Activated CD8-positive, alpha-beta T cell treated with anti-CD3 and anti-CD28 coated beads, Interleukin-2, amount 10 ng/mL, durations not matched to agents 7 days and 5 days (primary cell): ENCODE measurements around the gene DOCK4. TPM values are rescaled to one million over a fixed set of nuclear protein-coding genes. Genes with fewer than 3 reads are reported as not detected.

Experiments
- ATAC-seq: fragments of 150-1000 bp; cut with Tn5 transposase; one replicate; pipeline ENCODE4 v1.10.0; 2021; ENCODE audit warnings: moderate library complexity
- CTCF ChIA-PET: fragments of 350-600 bp; sonication (Branson Sonifier 250); formaldehyde crosslinking; loops from one replicate; lab custom pipeline; 2021; ENCODE audit warnings: antibody characterized with exemption; lab: Charles Lee
- POLR2A ChIA-PET: fragments of 350-600 bp; sonication (Branson Sonifier 250); formaldehyde crosslinking; loops from one replicate; lab custom pipeline; 2021; ENCODE audit warnings: antibody characterized with exemption; lab: Charles Lee
- DNase-seq: peaks from one replicate; pipeline ENCODE4 v3.0.0-alpha.2; 2020
- H3K27ac Mint-ChIP-seq: one replicate; pipeline ENCODE4 v1.8.0; 2021; ENCODE audit warnings: mild to moderate bottlenecking, mixed read lengths
- H3K27me3 Mint-ChIP-seq: one replicate; pipeline ENCODE4 v1.8.0; 2021; ENCODE audit warnings: low read depth, mixed read lengths
- H3K36me3 Mint-ChIP-seq: one replicate; pipeline ENCODE4 v1.8.0; 2021; ENCODE audit warnings: low read depth, mixed read lengths
- H3K4me1 Mint-ChIP-seq: one replicate; pipeline ENCODE4 v1.8.0; 2021; ENCODE audit warnings: low read depth, mixed read lengths
- H3K4me3 Mint-ChIP-seq: one replicate; pipeline ENCODE4 v1.8.0; 2021; ENCODE audit warnings: mild to moderate bottlenecking, mixed read lengths
- H3K9me3 Mint-ChIP-seq: one replicate; pipeline ENCODE4 v1.8.0; 2022; ENCODE audit warnings: mixed read lengths; ENCODE audit not compliant: insufficient read depth
- total RNA-seq, 2 experiments: library from RNA; stranded (reverse); gene quantifications; one replicate each; pipeline ENCODE4 v1.2.3, GENCODE V29; 2021

The DOCK4 gene
- total RNA-seq, 2 experiments from 2014 or later: 0.10 to 0.18 TPM

- ATAC-seq (no peak), DNase-seq (no peak)
- Mint-ChIP-seq H3K9me3 (no peaks in the 10 kb centered on the region), H3K4me3 (no peak overlapping the region), H3K36me3 (peaks cover 7% of the 10 kb centered on the region), H3K27ac (no peak overlapping the region), H3K4me1 (no peaks in the 10 kb centered on the region), H3K27me3 (no peaks in the 10 kb centered on the region)
- ChIA-PET CTCF (no interaction called here), POLR2A (no interaction called here)
Observed at GRCh38 chr7:112234147-112234546, 27.9 kb upstream of the DOCK4 start.

DNA sequence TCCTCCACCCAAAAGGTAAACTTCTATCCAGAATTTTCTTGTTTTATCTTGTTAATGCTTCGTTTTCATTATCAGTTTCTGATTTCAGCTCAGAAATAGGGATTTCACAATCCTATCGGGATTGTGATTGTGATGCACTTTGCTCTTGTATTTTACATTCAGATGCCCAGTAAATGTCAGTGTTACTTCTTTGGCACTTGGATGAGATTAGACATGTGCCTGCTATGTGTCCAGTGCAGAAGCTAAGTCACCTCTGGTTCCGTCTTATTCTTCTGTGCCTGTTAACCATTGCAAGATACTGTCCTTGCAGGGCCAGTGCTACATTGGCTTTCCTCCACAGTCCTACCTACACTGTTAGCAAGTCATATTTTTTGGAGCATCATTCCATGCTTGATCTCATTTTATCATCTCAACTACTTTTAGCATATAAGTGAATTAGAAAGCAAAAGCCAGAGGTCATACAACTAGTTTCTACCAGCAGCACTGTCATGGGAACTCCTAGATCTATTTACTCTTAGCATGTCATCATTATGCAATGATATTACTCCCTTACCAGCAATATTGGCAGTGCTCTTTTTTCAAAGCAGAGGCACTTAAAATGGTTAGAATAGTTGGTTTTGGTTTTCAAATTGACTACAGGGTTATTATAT is 27.0 kb upstream of the DOCK4 start:
- no peaks in the 10 kb centered on the region for H3K27me3 Mint-ChIP-seq
- ATAC-seq: no peak
- CTCF ChIA-PET: no interaction called here

DNA sequence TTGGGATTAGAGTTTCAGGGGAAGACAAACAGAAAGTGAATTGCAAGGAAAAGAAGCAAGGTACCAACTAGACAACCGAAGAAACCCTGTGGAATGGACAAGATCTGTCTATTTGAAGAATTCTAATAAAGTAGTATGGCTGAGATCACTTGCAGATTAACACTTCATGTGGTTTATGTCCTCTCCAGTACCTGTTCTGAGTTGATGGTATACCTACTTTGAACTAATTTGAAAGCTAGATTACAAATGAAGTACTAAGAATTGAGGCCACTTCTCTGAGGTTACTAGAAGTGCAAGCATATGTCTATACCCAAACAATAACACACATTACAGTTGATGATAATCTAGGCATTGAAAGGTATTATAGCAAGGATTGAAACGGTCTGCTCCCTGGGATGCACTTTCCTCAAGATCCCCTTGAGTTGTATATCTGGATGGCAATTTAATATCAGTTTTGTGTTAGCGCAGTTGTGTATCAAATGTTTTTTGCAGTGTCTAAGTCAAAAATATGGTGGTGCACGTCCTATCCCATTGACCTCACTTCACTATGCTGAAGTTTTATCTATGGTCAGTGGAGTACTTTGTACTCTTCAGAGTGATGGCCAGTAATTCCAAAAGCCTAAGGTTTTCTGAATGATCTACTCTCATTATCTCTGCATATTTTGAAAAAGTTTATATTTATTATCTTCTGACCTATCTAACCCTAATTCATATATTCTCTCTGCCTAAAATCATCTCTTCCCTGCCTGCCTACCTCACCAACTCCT is 26.2 kb upstream of the DOCK4 start:
- Mint-ChIP-seq H3K36me3 (peaks cover 5% of the 10 kb centered on the region), H3K9me3 (no peaks in the 10 kb centered on the region), H3K4me3 (no peak overlapping the region), H3K27ac (no peak overlapping the region), H3K4me1 (no peaks in the 10 kb centered on the region), H3K27me3 (no peaks in the 10 kb centered on the region)
- ChIA-PET CTCF (no interaction called here), POLR2A (no interaction called here)
- ATAC-seq: no peak
- no peak for DNase-seq

More for the DNA sequence above, 27.0 kb upstream of the DOCK4 start:
- Mint-ChIP-seq H3K27ac (no peak overlapping the region), H3K4me1 (no peaks in the 10 kb centered on the region), H3K9me3 (no peaks in the 10 kb centered on the region), H3K36me3 (peaks cover 7% of the 10 kb centered on the region), H3K4me3 (no peak overlapping the region)
- no peak for DNase-seq
- POLR2A ChIA-PET: no interaction called here

GRCh38 chr7:112228632-112229031 is 22.4 kb upstream of the DOCK4 start:
- Mint-ChIP-seq H3K27me3 (no peaks in the 10 kb centered on the region), H3K36me3 (peaks cover 2% of the 10 kb centered on the region), H3K27ac (no peak overlapping the region), H3K4me3 (no peak overlapping the region), H3K4me1 (no peaks in the 10 kb centered on the region), H3K9me3 (no peaks in the 10 kb centered on the region)
- ChIA-PET POLR2A (no interaction called here), CTCF (no interaction called here)
- DNase-seq (no peak), ATAC-seq (no peak)

- no peaks in the 10 kb centered on the region for H3K4me1 Mint-ChIP-seq
- no peaks in the 10 kb centered on the region for H3K27me3 Mint-ChIP-seq
- H3K9me3 Mint-ChIP-seq: no peaks in the 10 kb centered on the region
- POLR2A ChIA-PET: no interaction called here
- no peak overlapping the region for H3K4me3 Mint-ChIP-seq
- no peak overlapping the region for H3K27ac Mint-ChIP-seq
- peaks cover 3% of the 10 kb centered on the region for H3K36me3 Mint-ChIP-seq
- no peak for DNase-seq
- CTCF ChIA-PET: no interaction called here
- ATAC-seq: no peak
Observed at GRCh38 chr7:112226701-112227276, 20.6 kb upstream of the DOCK4 start.

GRCh38 chr7:112225006-112225405 is 18.8 kb upstream of the DOCK4 start:
- Mint-ChIP-seq H3K9me3 (peaks cover 1% of the 10 kb centered on the region), H3K27me3 (no peaks in the 10 kb centered on the region), H3K4me1 (no peaks in the 10 kb centered on the region), H3K27ac (no peak overlapping the region), H3K4me3 (no peak overlapping the region), H3K36me3 (peaks cover 6% of the 10 kb centered on the region)
- ChIA-PET POLR2A (no interaction called here), CTCF (no interaction called here)
- no peak for DNase-seq
- ATAC-seq: no peak

DNA sequence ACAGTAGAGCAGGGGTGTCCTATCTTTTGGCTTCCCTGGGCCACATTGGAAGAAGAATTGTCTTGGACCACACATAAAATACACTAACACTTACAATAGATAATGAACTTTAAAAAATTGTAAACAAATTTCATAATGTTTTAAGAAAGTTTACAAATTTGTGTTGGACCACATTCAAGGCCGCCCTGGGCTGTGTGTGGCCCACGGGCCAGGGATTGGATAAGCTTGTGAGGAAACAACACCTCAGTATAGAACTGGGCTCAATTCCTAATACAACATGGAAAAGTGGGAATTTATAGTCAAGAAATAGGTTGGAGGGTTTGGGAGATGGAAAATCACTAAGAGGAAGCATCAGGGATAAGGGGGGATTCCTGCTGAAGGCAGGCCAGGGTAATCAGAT is 18.0 kb upstream of the DOCK4 start:
- Mint-ChIP-seq H3K27me3 (no peaks in the 10 kb centered on the region), H3K36me3 (peaks cover 6% of the 10 kb centered on the region), H3K9me3 (peaks cover 4% of the 10 kb centered on the region), H3K27ac (no peak overlapping the region), H3K4me1 (no peaks in the 10 kb centered on the region), H3K4me3 (no peak overlapping the region)
- ATAC-seq (no peak), DNase-seq (no peak)
- CTCF ChIA-PET: no interaction called here
- POLR2A ChIA-PET: no interaction called here

DNA sequence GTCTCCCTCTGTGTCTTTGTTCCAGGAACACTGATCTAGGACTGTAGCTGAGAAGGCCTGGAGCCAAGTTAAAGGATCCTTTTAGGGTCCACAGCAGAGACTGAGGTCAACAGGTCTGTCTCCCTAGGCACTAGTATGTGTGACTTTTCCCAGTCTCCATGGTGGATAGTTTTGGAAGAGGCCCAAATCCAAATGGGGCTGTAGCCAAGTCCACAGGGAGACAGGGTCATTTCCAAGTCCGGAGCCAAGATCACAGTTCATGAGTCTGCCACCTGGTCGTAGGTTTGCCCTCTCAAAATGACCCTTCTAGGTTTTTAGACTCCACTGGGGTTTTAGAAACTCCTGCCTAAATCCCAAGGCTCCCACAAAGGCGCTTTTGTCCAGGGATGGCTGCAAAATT is 17.1 kb upstream of the DOCK4 start:
- POLR2A ChIA-PET: no interaction called here
- ATAC-seq (no peak), DNase-seq (no peak)
- CTCF ChIA-PET: no interaction called here
- Mint-ChIP-seq H3K27me3 (no peaks in the 10 kb centered on the region), H3K4me1 (no peaks in the 10 kb centered on the region), H3K36me3 (peaks cover 6% of the 10 kb centered on the region), H3K4me3 (no peak overlapping the region), H3K27ac (no peak overlapping the region), H3K9me3 (peaks cover 4% of the 10 kb centered on the region)

DNA sequence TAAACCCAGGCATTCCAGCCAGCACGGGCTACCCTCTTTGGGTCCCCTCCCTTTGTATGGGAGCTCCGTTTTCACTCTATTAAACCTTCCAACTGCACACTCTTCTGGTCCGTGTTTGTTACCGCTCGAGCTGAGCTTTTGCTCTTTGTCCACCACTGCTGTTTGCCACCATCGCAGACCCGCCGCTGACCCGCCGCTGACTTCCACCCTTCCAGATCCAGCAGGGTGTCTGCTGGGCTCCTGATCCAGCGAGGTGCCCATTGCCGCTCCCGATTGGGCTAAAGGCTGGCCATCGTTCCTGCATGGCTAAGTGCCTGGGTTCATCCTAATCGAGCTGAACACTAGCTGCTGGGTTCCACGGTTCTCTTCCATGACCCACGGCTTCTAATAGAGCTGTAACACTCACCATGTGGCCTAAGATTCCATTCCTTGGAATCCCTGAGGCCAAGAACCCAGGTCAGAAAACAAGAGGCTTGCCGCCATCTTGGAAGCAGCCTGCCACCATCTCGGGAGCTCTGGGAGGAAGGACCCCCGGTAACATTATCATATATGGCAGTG is 14.8 kb upstream of the DOCK4 start:
- ChIA-PET POLR2A (interaction anchor here (0.6 kb wide), 1 partner anchor 909 kb away, joined by 3 read pairs; no protein-coding TSS in a partner anchor), CTCF (no interaction called here)
- H3K4me1 Mint-ChIP-seq: no peaks in the 10 kb centered on the region
- no peaks in the 10 kb centered on the region for H3K27me3 Mint-ChIP-seq
- DNase-seq (no peak), ATAC-seq (no peak)
- H3K36me3 Mint-ChIP-seq: peaks cover 6% of the 10 kb centered on the region
- peaks cover 4% of the 10 kb centered on the region for H3K9me3 Mint-ChIP-seq
- no peak overlapping the region for H3K27ac Mint-ChIP-seq
- no peak overlapping the region for H3K4me3 Mint-ChIP-seq

DNA sequence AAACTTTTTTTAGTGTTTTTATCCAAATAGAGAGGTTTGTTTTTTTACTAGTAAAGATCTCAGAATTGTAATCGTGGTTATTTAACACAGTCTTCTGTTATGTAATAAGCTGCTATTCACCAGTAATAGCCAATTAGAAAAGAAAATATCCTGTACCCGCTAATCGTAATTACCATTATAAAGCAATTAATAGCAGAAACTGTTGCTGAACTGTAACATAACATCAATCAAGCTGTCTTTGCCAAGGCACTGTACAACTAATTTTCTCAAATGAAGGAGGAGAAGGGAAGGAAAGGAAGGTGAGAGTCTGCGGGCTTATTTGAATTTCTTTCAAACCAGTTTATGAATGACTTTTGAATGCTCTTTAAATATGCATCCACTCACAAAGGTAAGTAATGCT is 9.6 kb upstream of the DOCK4 start:
- Mint-ChIP-seq H3K27ac (no peak overlapping the region), H3K4me1 (no peaks in the 10 kb centered on the region), H3K36me3 (peaks cover under 1% of the 10 kb centered on the region), H3K4me3 (no peak overlapping the region), H3K27me3 (no peaks in the 10 kb centered on the region), H3K9me3 (peaks cover 4% of the 10 kb centered on the region)
- ChIA-PET CTCF (no interaction called here), POLR2A (no interaction called here)
- ATAC-seq: no peak
- no peak for DNase-seq

DNA sequence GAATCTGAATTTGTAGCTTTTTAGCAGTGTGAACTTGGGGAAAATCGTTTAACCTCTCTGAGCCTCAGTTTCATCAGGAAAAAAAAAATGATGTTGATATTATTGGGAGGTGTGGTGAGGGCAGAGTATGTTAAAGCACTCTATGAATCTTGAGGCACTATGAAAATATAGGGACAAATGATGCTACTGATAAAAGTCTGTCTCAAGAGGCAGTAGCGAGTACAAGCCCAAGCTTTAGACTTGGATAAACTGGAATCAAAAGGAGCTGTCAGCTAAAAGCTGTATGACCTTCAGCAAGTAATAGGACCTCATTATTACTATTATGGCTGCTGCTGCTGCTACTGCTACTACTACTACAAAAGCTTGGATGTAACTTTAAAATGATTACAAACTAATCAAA is 8.7 kb upstream of the DOCK4 start:
- Mint-ChIP-seq H3K4me3 (no peak overlapping the region), H3K4me1 (no peaks in the 10 kb centered on the region), H3K27me3 (no peaks in the 10 kb centered on the region), H3K9me3 (peaks cover 1% of the 10 kb centered on the region), H3K36me3 (no peaks in the 10 kb centered on the region), H3K27ac (no peak overlapping the region)
- ATAC-seq (no peak), DNase-seq (no peak)
- POLR2A ChIA-PET: no interaction called here
- CTCF ChIA-PET: interaction anchor here (0.8 kb wide), 1 partner anchor 9 kb away, joined by 3 read pairs; the partner anchor contains the start of gene DOCK4

- Mint-ChIP-seq H3K4me1 (peaks cover 2% of the 10 kb centered on the region), H3K36me3 (no peaks in the 10 kb centered on the region), H3K27me3 (no peaks in the 10 kb centered on the region), H3K27ac (no peak overlapping the region), H3K4me3 (no peak overlapping the region), H3K9me3 (no peaks in the 10 kb centered on the region)
- ChIA-PET CTCF (interaction anchor here (0.8 kb wide), 1 partner anchor 9 kb away, joined by 3 read pairs; the partner anchor contains the start of gene DOCK4), POLR2A (interaction anchor here (0.6 to 1.4 kb wide), 2 partner anchors 9 to 198 kb away, joined by 3 to 4 read pairs; no protein-coding TSS in a partner anchor)
- no peak for ATAC-seq
- DNase-seq: no peak
Observed at GRCh38 chr7:112214268-112214667, 8.1 kb upstream of the DOCK4 start.
